ENCODE results near the gene CSTF2T. TPM values are rescaled to one million over a fixed set of nuclear protein-coding genes. Genes with fewer than 3 reads are reported as not detected.

Gene CSTF2T
- total RNA-seq: 25.5 TPM

- DNase-seq (ENCODE audit: low spot score): peak; percentile 93
These were observed at the start of gene CSTF2T for GRCh38 chr10:51699475-51700227. Gene CSTF2T, minus strand, starts transcription at chr10:51699595. Its CDS starts 46 bp downstream, at chr10:51699549.

- DNase-seq (ENCODE audit: low spot score): no peak
These were observed 49.6 kb upstream of the CSTF2T start for GRCh38 chr10:51748959-51749358.

GRCh38 chr10:51747216-51747615 is 47.8 kb upstream of the CSTF2T start:
- no peak for DNase-seq (ENCODE audit: low spot score)

- no peak for DNase-seq (ENCODE audit: low spot score)
These were observed 46.0 kb upstream of the CSTF2T start for GRCh38 chr10:51745397-51745796.

GRCh38 chr10:51744235-51745000 is 45.0 kb upstream of the CSTF2T start:
- DNase-seq (ENCODE audit: low spot score): no peak

GRCh38 chr10:51743146-51743545 is 43.8 kb upstream of the CSTF2T start:
- DNase-seq (ENCODE audit: low spot score): no peak

GRCh38 chr10:51733057-51733456 is 33.7 kb upstream of the CSTF2T start:
- DNase-seq (ENCODE audit: low spot score): no peak

GRCh38 chr10:51729822-51730555 is 30.6 kb upstream of the CSTF2T start:
- DNase-seq (ENCODE audit: low spot score): no peak

GRCh38 chr10:51724038-51724437 is 24.6 kb upstream of the CSTF2T start:
- DNase-seq (ENCODE audit: low spot score): no peak

GRCh38 chr10:51718804-51719291 is 19.5 kb upstream of the CSTF2T start:
- DNase-seq (ENCODE audit: low spot score): no peak

GRCh38 chr10:51716981-51717380 is 17.6 kb upstream of the CSTF2T start:
- no peak for DNase-seq (ENCODE audit: low spot score)

- no peak for DNase-seq (ENCODE audit: low spot score)
These were observed 12.1 kb upstream of the CSTF2T start for GRCh38 chr10:51711519-51711891.

- DNase-seq (ENCODE audit: low spot score): no peak
These were observed 10.1 kb upstream of the CSTF2T start for GRCh38 chr10:51709324-51709972.

GRCh38 chr10:51708609-51709008 is 9.2 kb upstream of the CSTF2T start:
- DNase-seq (ENCODE audit: low spot score): no peak

GRCh38 chr10:51707821-51708424 is 8.5 kb upstream of the CSTF2T start:
- DNase-seq (ENCODE audit: low spot score): no peak

GRCh38 chr10:51707392-51707791 is 8.0 kb upstream of the CSTF2T start:
- no peak for DNase-seq (ENCODE audit: low spot score)

- peak; percentile 81 for DNase-seq (ENCODE audit: low spot score)
These were observed 6.8 kb upstream of the CSTF2T start for GRCh38 chr10:51706225-51706624.

- no peak for DNase-seq (ENCODE audit: low spot score)
These were observed 6.4 kb upstream of the CSTF2T start for GRCh38 chr10:51705774-51706173.

- DNase-seq (ENCODE audit: low spot score): no peak
These were observed 928 bp upstream of the CSTF2T start for GRCh38 chr10:51700228-51700817.

- DNase-seq (ENCODE audit: low spot score): peak; percentile 44
These were observed 285 bp downstream of the CSTF2T start for GRCh38 chr10:51699145-51699474.

GRCh38 chr10:51698473-51699063 is 827 bp downstream of the CSTF2T start:
- DNase-seq (ENCODE audit: low spot score): no peak
